Nucleus accumbens (tissue), 56 donors: Measurements from ENCODE around the gene NBEA.

Experiments
- DNase-seq, 56 donors: peaks; one replicate each; lab custom pipeline; 2025; lab: John Stamatoyannopoulos, UW

Gene NBEA

DNA sequence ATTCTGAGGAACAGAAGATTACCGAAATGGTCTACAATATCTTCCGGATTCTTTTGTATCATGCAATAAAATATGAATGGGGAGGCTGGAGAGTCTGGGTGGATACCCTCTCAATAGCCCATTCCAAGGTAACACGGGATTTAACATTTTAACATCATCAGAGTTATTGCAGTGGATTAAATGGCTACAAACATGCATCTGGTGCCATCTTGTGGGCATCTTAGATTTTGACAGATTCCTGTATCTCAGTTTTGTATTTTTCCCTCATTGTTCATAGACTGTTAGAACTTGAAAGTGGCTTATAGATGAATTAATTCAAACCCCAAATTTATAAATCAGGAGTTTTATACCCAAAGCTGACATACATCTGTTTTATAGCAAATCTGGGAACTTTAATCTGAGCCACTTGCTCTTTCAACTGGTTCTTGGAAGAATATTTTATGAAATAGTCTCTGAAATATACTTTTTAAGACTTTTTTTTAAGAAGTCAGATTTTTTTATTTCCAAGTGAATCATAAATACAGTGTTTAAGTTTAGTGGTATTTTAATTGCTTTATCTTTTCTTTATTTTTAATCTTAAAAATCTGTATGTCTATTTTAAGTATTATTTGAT, 215.2 kb downstream of the NBEA start:
- DNase-seq, result peak in 15 of 56 donors; percentile 0 to 50 (median 8)

DNA sequence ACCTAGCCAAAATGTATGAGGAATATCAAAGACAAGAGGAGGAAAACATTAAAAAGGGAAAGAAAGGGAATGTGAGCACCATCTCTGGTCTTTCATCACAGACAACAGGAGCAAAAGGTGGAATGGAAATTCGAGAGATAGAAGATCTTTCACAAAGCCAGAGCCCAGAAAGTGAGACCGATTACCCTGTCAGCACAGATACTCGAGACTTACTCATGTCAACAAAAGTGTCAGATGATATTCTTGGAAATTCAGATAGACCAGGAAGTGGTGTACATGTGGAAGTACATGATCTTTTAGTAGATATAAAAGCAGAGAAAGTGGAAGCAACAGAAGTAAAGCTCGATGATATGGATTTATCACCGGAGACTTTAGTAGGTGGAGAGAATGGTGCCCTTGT, 217.0 kb downstream of the NBEA start:
- no peak for DNase-seq

DNA sequence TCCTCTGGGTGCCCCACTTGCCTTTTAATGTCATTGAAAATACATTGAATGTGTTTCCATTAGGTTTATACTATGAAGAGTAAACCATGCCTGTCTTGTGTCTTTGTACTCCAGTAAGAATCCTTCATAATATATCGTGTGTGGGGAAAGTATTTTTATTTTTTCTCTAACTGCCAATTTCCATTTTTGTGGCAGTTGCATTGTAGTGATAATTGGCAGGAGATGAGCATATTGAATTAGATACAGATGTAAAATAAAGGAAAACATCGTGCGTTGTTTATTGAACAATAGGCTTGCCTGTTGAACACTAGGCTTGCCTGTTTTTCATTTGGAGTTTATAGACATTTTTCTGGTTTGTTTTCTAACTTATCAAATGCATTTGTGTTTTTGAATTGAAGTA, 218.8 kb downstream of the NBEA start:
- no peak for DNase-seq

DNA sequence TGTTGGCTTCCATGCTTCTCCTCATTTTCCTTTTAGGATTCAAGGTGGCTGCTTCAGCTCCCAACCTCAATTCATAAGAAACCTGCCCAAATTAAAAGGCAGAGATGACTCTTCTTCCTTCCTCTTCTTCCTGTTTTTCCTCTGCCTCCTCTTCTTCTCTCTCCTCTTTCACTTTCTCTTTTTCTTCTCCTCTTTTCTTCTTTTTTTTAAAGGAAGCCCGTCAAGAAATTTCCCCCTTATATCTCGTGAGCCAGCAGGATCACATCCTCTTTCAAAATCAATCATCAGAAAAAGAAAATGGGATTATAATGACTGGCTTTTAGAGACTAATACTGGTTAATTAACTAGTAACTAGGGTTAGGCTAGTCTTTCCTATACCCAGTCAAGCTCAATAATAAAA, 220.3 kb downstream of the NBEA start:
- no peak for DNase-seq

GRCh38 chr13:35163674-35164073, 221.6 kb downstream of the NBEA start:
- no peak for DNase-seq

DNA sequence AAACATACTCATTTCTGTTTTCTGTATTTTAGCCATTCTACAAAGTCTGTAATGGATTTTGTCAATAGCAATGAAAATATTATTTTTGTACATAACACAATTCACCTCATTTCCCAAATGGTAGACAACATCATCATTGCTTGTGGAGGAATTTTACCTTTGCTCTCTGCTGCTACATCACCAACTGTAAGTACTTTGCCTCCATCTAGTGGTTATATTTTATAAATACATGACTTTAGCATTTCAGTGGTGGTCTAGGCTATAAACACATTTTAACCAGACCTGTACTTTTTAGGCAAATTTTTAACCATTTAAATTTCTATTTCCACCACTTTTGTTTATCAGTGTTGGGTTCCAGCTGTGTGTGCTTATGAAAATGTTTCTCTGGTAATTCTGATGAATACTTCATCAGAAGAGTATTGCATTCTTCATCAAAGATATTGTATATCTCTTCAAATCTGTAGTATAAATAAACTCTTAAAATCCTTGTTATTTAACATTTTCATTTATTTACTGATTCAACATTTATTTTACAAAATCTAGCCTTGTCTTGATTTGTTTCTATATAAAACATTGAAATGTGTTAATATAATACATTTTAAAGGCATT, 222.4 kb downstream of the NBEA start:
- DNase-seq, result no peak

DNA sequence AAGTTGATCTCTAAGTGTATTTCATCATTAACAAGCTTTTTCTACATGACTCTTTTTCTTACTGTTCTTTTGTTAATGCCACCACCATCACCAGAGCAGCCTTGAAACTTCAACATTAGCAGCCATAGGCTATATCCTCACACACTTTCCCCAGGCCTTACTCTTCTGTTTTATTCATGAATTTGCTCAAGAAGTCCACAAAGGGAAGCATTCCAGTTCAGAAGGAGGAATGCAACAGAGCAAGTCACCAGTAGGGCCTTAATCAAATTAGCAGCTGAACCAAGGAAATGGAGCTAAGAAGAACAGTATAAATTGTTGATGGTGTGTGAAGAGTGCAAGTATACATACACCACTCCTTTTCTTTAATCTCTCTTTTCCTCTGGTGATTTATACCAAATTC, 223.1 kb downstream of the NBEA start:
- no peak for DNase-seq

DNA sequence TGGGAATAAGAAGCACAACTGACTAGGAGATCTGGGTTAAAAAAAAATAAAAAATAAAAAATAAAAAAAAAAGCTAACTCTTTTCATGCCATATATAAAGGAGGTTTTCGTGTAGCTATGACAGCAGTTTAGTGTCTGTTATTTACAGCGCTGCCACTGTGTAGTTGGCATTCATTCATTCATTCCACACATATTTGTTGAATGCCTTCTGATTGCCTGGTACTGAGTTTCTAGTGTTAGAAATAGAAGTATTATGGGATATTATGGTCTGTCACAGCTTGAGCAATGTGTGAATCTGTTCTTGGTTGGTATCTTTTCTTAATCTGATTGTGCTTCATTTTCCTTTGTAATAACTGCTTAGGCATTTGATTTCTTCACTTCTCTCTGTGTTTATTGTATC, 237.4 kb downstream of the NBEA start:
- no peak for DNase-seq

GRCh38 chr13:35179920-35180663, 238.0 kb downstream of the NBEA start:
- no peak for DNase-seq

GRCh38 chr13:35190241-35190640, 248.2 kb downstream of the NBEA start:
- DNase-seq, result no peak

- no peak for DNase-seq
Observed at GRCh38 chr13:35191883-35192282, 249.8 kb downstream of the NBEA start.

- DNase-seq, result peak in 2 of 56 donors; percentile 1 to 2
Observed at GRCh38 chr13:35198613-35199200, 256.6 kb downstream of the NBEA start.

DNA sequence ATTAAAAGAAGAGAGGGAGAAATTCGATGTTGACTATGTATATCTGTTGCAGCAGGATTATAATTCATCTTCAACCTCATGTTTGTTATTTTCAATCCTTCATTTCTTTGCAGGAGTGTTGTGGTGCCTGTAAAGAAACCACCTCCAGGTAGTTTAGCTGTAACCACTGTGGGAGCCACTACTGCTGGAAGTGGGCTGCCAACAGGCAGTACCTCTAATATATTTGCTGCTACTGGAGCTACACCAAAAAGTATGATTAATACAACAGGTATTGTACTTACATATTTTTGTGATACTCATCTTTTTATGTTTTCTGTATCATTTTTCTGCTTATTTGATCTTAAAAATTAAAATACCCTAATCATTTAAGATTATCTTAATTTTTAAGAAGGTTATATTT, 266.5 kb downstream of the NBEA start:
- no peak for DNase-seq

DNA sequence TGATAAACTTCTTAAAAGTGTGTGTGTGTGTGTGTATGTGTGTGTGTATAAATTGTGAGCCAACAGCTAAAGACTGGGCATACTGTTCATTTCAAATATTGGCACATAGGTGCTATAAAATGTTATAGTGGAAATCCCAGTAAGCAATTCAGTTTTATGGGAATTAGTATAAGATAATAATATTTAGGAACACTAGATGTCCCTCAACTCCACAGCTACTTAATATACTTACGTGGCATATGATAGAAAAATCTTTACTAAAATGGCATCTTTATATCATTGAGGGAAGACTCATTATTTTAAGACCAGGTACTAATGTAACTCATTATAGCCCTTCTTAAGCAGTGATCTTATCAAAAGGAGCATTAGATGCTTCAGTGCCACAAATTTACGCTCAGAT, 268.2 kb downstream of the NBEA start:
- no peak for DNase-seq

GRCh38 chr13:35211949-35212348, 269.9 kb downstream of the NBEA start:
- DNase-seq, result no peak

DNA sequence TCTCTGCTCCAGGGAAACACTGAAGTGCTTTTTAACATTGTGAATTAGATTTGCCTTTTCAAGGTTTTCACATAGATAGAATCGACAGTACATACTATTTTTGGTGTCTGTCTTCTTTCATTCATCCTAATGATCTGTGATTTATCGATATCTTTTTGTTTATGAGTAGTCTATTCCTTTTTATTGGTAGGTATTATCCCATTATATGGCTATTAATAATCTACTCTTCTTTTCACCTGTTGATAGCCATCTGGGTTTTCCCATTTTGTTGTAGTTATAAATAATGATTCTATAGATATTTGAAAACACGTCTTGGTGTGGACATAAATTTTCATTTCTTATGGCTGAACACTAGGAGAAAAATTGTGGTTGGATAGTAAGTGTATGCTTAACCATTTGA, 271.8 kb downstream of the NBEA start:
- DNase-seq, result no peak

GRCh38 chr13:35216131-35216530, 274.1 kb downstream of the NBEA start:
- DNase-seq, result no peak

DNA sequence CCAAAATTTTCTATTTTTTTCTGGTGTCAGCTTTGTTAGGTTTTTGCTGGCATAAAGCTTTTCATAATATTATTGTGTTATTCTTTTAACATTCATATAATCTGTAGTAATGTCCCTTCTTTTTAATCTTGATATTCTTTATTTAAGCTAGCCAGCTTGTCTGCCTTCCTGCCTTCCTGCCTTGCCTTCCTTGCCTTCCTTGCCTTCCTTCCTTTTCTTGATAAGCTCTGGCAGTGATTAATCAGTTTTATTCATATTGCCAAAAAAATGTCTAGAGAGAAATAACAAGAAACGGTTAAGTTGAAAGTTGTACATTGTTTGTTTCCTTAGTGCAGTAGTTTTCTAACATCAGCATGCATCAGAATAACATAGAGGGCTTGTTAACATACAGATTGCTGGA, 277.0 kb downstream of the NBEA start:
- DNase-seq, result no peak

DNA sequence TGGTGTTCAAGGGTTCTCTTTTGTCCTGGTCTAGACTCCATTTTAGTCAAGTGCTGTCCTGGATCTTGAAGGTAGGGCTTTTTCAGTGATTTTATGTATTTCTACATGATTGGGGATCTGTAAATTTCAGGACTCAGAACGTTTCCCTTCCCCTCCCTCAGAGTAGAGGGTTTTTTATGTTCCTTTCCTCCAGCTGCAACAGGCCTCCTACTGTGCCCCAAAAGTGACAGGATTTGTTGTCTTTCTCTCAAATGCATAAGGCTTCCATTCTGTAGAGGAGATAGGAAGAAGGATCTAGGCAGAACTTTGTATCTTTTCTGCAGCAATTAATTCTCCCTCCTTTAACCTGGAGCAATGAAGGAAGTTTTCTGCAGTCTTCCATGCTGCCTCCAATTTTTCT, 283.1 kb downstream of the NBEA start:
- no peak for DNase-seq

- no peak for DNase-seq
Observed at GRCh38 chr13:35225582-35225981, 283.5 kb downstream of the NBEA start.

- no peak for DNase-seq
Observed at GRCh38 chr13:35228536-35228935, 286.5 kb downstream of the NBEA start.

- no peak for DNase-seq
Observed at GRCh38 chr13:35231426-35231825, 289.4 kb downstream of the NBEA start.
